ENCODE measurements around the gene PSKH1.

PSKH1 gene

DNA sequence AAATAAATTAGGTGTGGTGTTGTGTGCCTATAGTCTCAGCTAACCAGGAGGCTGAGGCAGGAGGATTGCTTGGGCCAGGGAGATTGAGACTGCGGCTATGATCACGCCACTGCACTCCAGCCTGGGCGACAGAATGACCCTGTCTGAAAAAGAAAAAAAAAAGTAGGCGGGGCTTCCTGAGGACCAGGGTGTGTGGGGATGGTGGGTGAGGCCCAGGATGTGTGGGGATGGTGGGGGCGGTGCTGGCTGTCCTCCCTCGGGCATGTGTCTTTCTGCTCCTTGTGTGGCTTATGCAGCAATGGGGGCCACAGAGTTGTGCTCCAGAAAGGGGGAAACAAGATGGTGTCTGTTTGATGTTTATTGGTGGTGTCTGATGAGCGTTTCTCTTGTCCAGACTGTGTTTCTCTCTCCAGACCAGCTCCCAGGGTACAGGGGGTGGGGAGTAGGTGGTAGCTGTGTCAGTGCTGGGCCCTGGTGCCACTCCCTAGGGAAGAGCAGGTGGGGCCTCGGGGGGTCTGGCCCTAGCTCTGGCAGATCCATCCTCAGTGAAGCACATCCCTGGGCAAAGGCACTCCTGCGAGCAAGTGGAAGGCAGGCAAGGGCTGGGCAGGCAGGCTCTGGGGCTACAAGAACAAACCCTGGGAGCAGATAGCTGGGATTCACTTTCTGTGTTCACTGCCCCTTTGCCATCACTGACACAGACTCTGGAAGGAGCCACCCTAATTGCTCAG lies 48.6 kb downstream of the PSKH1 start:
- no peak for DNase-seq (ENCODE audit: low read depth)

DNA sequence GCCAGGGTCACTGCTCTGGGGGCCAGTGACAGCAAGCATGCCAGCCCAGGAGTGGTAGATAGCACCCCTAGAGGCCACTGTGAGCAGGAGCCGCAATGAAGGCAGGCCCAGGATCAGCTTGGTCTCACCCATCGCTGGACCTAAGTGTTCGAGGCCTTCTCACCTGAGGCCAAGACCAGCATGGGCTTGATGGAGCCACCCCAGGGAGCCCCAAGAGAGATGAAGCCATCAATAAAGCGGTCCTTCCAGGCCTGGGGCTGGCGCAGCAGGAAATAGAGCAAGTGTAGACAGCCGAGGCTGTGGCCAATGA lies 49.1 kb downstream of the PSKH1 start:
- DNase-seq (ENCODE audit: low read depth), result no peak

DNA sequence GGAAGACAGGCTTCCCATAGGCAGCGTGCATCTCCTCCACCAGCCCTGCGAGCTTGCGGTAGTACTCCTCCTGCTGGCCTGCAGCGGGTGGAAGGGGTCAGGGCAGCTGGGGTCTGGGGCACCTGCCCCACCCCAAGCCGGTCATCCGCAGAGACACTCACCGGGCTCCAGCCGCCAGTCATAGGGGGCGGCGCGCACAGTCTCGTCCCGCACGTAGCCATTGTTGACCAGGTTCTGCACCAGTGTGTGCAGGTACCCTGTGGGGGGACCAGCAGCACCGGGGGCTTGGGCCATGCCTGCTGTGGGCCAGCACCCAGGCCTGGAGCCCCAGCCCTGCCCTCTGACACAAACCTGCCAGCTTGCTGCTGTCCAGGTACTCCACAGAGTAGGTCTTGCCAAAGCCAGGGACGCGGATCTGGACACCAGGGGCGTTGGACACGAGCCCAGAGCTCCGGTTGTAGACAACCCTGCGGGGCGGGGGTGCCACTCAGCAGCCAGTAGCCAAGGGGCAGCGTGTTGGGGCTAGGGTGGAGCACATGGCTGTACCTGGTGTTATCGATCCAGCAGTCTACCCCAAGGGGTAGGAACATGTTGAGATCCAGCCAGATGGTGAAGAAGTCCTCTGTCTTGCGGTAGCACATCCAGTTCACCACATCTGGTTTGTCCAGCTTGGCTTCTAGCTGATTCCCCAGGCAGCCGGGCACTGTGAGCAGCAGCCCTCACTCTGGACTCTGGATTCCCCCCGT lies 49.6 kb downstream of the PSKH1 start:
- no peak for DNase-seq (ENCODE audit: low read depth)

DNA sequence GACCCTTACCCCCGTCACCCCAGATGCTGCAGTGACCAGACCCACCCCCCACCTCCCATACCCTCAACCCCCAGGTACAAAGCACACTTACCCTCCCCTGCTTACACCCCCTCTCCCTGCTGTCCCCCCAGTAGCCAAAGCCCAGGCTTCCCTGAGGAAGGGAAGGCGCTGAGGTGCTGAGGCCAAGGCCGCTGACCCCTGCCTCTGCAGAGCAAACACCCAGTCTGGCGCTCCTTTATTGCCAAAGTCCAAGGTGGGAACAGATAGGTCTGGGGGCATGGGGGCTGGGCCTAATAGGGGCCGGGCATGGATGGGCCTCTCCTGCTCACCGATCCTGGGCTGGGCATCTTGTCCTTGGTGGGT lies 50.2 kb downstream of the PSKH1 start:
- no peak for DNase-seq (ENCODE audit: low read depth)

DNA sequence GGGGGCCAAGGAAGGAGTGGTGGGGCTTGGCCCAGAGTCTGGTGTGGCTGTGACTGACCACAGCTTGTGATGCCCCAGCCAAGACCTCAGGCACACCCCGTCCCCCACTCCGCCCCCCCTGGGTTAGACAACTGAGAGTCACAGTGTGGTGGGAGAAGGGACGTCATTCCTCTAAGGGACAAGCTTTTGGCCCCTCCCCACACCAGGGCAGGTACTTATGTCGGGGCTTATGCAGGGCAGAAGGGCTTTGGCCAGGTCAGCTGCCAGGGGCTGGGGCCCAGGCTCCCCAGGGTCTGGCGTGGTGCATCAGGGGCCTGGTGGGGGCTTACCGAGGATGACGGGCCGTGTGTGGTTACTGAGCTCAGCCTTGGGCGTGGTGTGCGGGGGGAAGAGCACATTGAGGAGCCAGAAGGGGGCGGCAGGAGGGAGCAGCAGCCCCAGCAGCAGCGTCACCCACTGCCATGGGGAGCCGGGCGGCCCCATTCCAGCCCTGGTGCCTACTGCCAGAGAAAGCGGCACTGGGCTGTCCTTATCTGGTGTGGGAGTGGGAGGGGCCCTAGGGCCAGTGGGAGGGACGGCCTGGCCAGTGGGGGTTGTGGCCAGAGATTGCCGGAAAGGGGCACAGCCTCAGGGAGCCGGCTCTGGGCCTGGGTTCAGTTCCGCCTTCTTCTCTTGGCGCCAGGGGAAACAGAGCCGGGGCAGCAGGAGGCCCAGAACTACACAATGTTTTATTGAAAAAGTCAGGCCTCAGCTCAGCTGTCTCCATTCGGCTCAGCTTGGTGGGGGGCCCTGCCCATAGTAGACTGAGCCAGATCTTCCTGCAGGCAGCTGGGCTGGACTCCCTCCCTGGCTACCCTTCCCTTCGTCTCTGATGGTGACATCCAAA lies 50.8 kb downstream of the PSKH1 start, which contains the start of gene LCAT:
LCAT (minus strand) TSS at position 502 of the 886 bp plus-strand sequence; CDS start at position 483, 19 bp downstream.
- no peak for DNase-seq (ENCODE audit: low read depth)

DNA sequence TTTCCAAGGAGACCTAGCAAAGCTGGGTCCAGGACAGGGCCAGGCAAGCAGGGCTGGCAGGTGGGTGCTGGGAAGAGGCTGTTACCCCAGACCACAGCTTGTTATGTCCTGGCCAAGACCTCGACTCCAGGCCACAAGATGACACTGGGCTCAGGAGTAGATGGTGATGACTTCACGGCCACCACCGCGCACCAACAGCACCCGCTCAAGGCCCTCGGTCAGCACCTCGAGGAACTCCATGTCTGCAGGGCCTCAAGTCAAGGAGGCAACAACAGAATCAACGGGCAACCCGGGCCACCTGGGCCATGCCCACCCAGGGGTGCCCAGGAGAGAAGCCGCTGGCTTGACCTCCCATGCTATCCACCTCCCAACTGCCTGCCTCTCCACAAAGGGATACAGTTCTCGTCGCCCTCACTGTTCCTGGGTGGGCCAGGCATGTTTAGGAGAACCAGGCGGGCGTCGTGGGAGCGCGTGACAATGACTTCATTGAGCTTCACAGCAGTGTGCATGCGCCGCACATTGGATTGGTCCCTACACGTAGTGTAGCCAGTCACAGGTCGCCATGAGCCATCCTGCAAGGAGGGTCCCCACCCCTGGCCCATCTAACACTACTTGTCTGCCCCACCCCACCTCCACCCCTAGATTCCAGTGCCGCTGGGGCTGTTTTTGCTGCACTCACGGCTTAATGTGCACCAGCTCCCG lies 51.8 kb downstream of the PSKH1 start:
- no peak for DNase-seq (ENCODE audit: low read depth)

DNA sequence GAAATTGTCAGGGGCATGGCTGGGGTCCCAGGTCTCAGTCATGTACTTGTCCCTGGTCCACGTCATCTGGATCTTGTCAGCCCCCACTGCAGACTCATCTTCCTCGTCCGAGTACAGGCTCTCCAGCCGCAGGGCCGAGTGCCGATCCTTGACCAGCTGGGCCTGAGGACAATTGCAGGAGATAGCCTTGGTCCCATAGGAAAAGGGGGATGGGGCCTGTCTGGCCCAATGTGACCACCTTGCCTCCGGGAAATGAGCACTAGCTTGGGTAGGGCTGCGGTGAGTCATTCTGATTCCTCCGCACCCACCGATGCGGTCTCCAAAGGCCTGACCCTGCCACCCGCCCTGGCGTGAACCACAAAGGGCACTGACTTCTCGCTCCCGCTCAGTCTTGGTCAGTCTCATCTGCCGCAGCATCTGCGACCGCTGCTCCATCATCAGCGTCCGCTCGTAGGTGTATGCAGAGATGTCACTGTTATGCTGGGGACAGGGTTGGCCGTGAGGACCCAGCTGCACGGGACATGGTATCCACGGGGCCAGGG lies 52.4 kb downstream of the PSKH1 start:
- no peak for DNase-seq (ENCODE audit: low read depth)

DNA sequence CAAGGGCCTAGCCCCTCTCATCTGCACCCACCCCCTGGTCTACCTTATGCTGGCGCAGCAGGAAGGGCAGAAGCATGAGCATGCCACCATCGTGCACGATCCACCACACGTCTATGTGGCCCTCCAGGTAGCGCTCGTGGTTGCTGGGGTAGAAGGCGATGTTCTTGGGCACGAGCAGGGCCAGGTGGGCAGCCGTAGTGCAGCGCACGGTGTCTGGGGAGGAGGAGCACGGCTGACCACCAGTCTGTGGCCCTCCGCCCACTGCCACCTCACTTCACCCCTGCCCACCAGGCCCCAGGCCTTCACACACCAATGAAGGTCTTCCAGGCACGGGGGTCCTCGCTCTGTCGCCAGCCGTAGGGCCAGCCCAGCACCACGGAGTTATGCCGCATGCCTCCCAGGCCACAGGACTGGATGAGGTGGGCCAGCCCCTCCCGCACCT lies 53.1 kb downstream of the PSKH1 start:
- DNase-seq (ENCODE audit: low read depth), result no peak

DNA sequence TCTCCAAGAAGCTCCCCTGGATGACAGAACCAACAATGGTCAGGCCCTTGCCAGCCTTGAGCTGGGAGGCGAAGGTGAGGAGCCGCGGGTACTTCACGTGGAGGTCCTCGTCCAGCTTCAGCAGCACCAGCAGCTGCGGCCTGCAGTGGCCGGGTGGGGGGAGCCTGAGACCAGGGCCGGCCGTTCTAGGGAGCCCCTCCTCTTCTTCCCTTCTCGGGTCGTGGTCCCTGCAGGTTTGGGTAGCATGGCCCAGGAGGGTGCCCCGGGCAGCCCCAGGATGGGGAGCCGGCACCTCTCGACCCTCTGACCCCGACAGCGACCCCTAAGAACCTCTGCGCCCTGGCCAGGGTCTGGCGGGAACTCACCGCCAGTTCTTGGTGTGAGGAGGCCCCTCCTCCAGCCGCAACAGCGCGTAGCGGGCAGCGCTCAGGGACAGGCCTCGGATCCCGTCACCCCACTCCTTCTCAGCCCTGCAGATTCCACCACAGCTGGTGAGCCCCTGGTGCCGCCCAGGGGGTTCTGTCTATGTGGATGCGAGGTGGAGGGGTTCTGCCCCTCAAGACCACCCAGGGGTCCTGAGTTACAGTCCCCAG lies 54.0 kb downstream of the PSKH1 start:
- DNase-seq (ENCODE audit: low read depth), result no peak

DNA sequence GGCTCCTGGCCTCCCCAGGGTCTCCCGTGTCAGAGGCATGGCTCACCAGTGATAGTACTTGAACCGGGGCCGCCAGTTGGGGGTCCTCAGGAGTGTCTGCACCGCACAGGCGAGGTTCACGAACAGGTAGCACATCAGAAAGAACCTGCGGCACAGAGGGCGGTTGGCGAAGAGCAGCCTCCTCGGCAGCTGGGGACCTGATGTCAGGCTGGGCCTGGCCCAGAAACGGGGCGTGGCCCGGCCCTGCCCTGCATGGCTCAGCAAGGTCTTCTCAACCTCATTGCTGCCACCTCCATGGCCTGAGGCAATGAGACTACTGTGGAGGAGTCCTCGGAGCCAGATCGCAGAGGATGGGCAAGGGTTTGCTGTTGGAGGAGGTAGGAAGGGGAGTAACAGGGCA lies 55.0 kb downstream of the PSKH1 start:
- DNase-seq (ENCODE audit: low read depth), result no peak

DNA sequence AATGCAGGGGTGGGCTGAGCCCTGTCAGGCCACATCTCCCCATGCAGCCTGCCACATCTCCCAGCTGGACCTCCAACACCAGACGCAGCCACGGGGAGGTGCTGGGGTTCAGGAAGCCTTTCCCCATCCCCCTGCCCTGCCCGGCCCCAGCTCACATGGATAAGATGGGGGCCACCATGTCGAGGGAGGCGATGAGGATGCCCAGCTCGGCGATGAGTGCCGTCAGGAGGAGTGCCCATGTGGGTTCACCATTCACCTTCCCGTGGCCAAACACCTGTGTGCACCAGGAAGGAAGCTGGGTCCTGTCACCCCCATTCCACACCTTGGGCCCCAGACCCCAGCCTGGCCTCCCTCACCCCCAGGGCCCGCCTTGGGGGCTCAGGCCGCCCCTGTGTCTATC lies 56.6 kb downstream of the PSKH1 start:
- DNase-seq (ENCODE audit: low read depth), result no peak

DNA sequence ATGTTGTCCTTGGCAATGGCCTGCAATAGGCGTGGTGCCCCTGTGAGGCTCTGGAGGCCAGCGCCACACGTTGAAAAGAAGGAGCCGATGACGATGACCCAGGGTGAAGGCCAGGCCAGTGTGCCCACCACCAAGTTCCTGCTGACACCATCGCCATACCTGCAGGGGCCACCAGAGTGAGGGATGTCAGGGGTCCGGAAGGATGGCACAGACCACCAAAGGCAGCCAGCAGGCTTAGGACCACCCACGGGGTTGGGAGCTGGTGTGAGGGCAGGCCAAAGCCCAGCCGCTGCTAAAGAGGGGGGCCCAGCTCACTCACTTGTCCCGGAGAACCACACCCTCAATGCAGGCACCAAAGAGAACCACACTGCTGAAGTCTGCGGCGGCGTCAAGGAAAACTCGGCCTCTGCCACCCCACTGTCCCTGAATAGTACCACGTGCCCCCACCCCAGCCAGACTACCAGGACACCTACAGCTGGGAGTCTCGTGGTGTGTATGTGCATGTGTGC lies 57.3 kb downstream of the PSKH1 start:
- DNase-seq (ENCODE audit: low read depth), result no peak

DNA sequence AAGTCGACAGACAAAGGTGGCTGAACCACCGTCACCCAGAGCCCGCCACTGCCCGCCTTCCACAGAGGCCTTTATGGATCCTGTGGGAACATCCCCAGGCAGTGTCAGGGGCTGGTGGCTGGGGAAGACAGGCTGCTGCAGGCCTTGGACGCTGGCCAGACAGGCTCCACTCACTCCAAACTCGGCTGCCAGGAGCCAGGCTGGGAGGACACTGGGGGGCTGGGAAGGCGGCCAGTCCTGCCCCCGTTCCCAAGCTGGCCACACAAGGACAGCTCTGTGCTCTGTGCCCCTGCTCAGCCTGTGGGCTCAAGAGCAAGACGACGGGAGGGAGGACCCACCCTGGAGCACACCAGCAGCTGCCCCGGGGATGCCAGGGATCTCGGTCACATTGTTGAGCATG lies 58.4 kb downstream of the PSKH1 start:
- no peak for DNase-seq (ENCODE audit: low read depth)

DNA sequence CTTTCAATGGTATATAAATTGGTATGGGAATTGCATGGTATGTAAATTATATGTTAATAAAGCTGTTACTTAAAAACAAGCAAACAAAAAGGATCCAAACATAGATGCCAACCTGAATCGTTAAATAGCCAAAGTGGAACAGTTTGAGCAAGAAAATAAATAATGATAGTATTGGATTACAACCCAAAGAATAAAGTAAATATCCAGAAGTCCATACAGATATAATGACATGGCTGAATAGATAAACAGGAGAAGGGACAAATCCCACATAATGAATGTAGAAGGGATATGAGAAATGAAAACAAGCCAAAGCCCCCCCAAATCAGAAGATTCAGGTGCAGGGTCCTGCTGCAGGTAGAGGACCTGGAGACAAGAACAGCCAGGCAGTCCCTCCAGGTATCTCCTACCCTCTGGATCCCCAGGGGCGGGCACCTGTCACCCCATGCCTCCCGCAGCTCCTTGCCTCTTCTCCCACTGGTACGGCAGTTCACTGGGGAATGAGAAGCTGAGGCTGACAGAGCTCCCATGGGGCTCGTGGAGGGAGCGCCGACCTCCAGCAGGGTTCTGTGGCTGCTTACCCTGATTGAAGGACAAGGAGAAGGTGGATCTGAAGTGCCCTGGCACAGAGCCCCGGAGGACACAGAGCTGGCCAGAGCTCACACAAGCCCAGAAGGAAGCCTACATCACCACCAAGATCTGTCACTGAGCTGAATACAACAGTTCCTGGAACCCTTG lies 60.8 kb downstream of the PSKH1 start:
- no peak for DNase-seq (ENCODE audit: low read depth)

DNA sequence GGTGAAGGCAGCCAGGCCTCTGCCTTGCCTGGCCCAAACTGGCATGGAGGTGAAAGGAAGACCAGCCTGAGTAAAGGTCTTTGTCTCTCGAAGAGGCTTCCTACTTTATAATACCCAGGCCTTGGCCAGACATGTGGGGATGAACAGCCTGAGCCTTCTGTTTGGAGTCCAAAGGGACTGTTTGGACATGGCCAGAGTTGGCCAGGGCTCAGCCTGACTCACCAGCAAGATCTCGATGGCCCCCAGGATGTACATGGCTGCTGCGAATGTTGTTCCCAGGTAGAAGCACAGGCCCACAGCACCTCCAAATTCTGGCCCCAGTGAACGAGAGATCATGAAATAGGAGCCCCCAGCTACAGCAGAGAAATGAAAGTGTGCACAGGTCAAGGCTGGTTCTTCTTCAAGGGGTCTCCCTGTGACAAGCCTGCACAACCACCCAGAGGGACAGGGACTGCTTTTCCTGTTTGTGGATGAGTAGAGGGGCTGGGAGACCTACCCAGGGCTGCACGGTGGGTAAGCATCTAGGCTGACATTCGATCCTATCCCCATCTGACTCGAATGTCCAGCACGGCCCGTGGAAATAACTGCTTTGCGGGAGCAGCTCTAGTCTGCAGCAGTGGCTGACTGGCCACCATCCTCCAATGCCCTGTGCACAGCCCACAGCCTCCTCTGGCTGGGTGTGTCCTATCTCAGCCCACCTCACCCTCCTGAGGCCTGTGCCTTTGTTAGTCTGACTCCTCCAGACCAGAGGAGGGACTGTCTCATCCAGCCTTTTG lies 61.6 kb downstream of the PSKH1 start:
- DNase-seq (ENCODE audit: low read depth), result no peak

DNA sequence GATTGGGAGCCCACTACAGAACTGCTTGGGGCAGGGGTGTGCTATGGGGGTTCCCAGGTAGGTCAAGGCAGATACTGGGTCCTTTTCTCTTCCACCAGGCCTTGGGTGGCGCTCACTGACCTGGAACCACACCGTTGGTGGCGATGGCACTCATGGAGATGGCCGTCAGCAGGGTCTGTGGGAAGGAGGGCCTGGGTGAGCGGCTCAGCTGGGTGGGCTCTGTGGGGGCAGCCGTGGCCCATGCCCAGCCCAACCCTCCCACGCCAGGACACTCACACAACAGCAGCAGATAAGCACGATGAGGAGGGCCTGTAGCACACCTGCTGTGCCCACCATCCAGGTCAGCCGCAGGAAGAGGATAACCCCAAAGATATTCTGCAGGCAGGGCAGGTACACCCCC lies 64.6 kb downstream of the PSKH1 start:
- no peak for DNase-seq (ENCODE audit: low read depth)

DNA sequence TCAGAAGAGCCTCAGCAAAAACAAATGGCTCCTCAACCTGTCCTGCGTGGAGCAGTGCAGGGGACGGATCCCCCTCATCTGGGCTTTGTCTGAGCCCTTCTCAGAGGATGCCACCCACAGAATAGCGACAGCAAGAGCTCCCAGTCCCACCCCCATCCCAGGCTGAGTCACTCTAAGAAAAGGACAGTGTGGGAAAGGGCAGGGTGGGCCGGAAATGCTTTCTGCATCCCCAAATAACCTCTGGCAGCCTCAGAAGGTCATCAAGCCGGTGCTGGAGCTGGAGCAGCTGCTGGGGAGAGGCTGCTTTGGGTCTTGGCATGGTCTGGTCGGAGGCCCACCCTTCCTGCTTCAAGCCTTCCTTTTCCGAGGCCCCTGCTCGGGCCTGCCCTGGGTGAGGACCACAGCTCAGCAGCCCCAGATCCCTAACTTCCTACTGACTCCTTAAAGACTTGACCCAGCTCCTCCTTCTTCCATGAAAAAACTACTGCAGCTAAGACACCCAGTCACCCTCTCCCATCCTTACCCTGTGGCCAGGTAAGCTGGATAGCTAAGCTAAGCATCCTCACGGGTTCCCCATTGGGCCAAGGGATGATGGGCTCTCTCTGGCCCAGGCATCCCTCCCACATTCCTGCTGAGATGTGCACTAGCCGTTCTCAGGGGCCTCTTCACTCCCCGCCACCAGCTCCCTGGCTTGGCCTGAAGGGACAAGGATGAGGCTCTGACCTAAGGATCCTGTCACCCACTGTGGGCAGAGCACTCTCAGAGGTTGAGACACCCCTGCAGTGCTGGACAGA lies 66.7 kb downstream of the PSKH1 start:
- DNase-seq (ENCODE audit: low read depth), result no peak

DNA sequence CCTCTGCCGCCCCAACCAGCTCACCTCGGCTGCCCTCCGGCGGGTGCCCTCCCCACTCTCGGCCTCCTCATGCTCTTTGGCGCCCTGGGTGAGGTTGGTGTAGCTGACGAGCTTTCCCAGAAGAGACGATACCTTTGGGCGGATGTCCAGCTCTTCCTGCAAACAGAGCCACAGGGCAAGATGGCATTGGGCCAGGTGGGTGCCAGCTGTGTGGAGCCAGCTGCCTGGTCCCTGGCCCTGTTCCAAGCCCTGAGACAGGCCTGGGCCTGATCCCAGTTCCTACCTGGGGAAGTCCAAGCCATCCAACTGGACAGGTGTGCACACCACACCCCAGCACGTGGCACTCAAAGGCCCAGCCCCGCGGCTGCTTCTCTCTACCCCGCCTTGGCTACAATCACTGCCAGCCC lies 68.5 kb downstream of the PSKH1 start:
- DNase-seq (ENCODE audit: low read depth), result no peak

DNA sequence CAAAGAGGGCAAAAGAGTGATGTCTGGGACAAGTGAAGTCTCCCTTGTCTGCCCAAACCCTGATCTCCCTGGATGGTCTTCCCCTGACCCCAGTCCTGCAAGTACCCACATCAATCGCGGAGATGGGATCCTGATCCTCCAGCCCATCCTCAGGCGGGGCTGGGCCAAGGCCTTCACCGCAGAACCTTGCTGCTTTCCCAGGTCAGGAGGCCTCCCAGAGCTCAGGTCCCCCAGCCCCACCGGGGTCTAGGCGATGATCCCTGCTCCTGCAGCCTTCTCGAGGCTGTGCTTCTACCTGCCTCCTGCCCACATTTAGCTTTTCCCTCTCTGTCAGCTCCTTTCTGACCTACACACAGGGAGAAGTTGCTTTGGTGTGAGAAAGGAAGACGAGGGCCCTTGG lies 69.1 kb downstream of the PSKH1 start:
- DNase-seq (ENCODE audit: low read depth), result no peak
